Neural progenitor cell (in vitro differentiated cells): ENCODE measurements around the gene GRIK3.

ENCODE experiments used
- EZH2 ChIP-seq: fragments of 200-600 bp; sonication (generic); IDR thresholded peaks from 2 replicates; pipeline ENCODE4 v1.6.1; 2017; ENCODE audit warnings: antibody characterized with exemption, mild to moderate bottlenecking, moderate library complexity
- TF ChIP-seq, protein P1 (sequence below): fragments of 200-600 bp; sonication (generic); IDR thresholded peaks from 2 replicates; pipeline ENCODE4 v1.5.1; 2017; ENCODE audit warnings: antibody characterized with exemption, mild to moderate bottlenecking

DNA sequence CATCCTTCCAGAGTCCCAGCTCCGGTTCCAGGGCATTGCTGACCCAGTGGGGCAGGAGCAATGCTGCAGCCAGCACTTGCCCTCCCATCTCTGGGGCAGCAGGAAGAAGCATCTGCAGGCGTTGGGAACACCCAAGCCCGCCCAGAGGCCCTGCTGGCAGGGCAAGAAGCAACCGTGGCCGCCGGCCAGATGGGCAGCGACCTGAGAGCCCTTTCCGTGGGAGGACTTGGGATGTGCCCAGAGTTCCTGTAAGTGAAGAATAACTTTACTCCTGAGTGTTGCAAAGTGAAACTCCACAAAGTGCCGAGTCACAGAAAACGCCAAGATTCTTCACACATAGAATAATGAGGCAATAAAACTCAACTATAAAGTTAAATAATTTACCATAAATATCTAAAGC lies 46.0 kb downstream of the GRIK3 start:
- TF ChIP-seq, protein P1, sequence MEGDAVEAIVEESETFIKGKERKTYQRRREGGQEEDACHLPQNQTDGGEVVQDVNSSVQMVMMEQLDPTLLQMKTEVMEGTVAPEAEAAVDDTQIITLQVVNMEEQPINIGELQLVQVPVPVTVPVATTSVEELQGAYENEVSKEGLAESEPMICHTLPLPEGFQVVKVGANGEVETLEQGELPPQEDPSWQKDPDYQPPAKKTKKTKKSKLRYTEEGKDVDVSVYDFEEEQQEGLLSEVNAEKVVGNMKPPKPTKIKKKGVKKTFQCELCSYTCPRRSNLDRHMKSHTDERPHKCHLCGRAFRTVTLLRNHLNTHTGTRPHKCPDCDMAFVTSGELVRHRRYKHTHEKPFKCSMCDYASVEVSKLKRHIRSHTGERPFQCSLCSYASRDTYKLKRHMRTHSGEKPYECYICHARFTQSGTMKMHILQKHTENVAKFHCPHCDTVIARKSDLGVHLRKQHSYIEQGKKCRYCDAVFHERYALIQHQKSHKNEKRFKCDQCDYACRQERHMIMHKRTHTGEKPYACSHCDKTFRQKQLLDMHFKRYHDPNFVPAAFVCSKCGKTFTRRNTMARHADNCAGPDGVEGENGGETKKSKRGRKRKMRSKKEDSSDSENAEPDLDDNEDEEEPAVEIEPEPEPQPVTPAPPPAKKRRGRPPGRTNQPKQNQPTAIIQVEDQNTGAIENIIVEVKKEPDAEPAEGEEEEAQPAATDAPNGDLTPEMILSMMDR: no peak
- TF ChIP-seq EZH2: no peak
